Esophagus (tissue), 2 donors: Measurements from ENCODE around the gene SCAMP4. TPM values are rescaled to one million over a fixed set of nuclear protein-coding genes. Genes with fewer than 3 reads are reported as not detected.

Source experiments
- H3K27ac ChIP-seq, 2 donors: one replicate each; pipeline ENCODE4 v1.5.1; 2013; ENCODE audit warnings: low read depth in 2 of 2, mild to moderate bottlenecking in 2 of 2, inconsistent platforms in 1 of 2, low read length in 1 of 2, moderate library complexity in 1 of 2
- H3K27me3 ChIP-seq, 2 donors: one replicate each; pipeline ENCODE4 v1.6.1; 2013; ENCODE audit warnings: low read length in 2 of 2, control low read depth in 1 of 2, mild to moderate bottlenecking in 1 of 2; ENCODE audit not compliant: insufficient read depth in 2 of 2, control insufficient read depth in 1 of 2
- H3K36me3 ChIP-seq, 2 donors: one replicate each; pipeline ENCODE4 v1.6.1; 2013; ENCODE audit warnings: low read length in 1 of 2; ENCODE audit not compliant: control insufficient read depth in 2 of 2, insufficient read depth in 2 of 2
- H3K4me1 ChIP-seq, 2 donors: one replicate each; pipeline ENCODE4 v1.6.1; 2013; ENCODE audit warnings: low read length in 1 of 2; ENCODE audit not compliant: control insufficient read depth in 2 of 2, insufficient read depth in 2 of 2
- H3K4me3 ChIP-seq, 2 donors: one replicate each; pipeline ENCODE4 v1.5.1; 2013; ENCODE audit warnings: low read length in 2 of 2, mild to moderate bottlenecking in 2 of 2, low read depth in 1 of 2, moderate library complexity in 1 of 2
- H3K9me3 ChIP-seq, 2 donors: one replicate each; pipeline ENCODE4 v1.6.1; 2013; ENCODE audit warnings: mild to moderate bottlenecking in 2 of 2, low read depth in 1 of 2, low read length in 1 of 2, moderate library complexity in 1 of 2; ENCODE audit not compliant: control insufficient read depth in 2 of 2, insufficient read depth in 1 of 2
- WGBS, 2 donors: extraction: QIAGEN DNeasy Blood & Tissue Kit; methylation state at CpG; one replicate each; pipeline ENCODE4 v1.1.7; 2013; 5-methylcytosine and 5-hydroxymethylcytosine counted together
- polyA plus RNA-seq, 2 donors: library from polyadenylated mRNA; stranded (reverse); fragments of 200-250 nt; gene quantifications; one replicate each; pipeline ENCODE4 v1.2.3, GENCODE V29; 2013
- donor health status: healthy with polysubstance abuse.
- donor health status: Bipolar disorder and iron deficiency.

Gene SCAMP4
- polyA plus RNA-seq, 2 donors, result 29.0 to 38.6 TPM

GRCh38 chr19:1896508-1896907 lies 8.7 kb upstream of the SCAMP4 start:
- Histone ChIP-seq H3K4me3 (no peak overlapping the region), H3K27me3 (no peaks in the 10 kb centered on the region), H3K36me3 (no peaks in the 10 kb centered on the region), H3K4me1 (no peaks in the 10 kb centered on the region), H3K27ac (peak overlapping the region in 1 of 2 donors; percentile 48), H3K9me3 (no peaks in the 10 kb centered on the region)
- WGBS, 2 donors, result 62 to 74% methylated on average over 13 of the region's 13 CpGs

GRCh38 chr19:1901940-1902404 lies 3.2 kb upstream of the SCAMP4 start:
- peak overlapping the region in 1 of 2 donors; percentile 7 for H3K27ac ChIP-seq
- peaks cover 3 to 4% of the 10 kb centered on the region in 2 donors for H3K4me1 ChIP-seq
- H3K27me3 ChIP-seq, result no peaks in the 10 kb centered on the region
- H3K36me3 ChIP-seq, result no peaks in the 10 kb centered on the region
- H3K9me3 ChIP-seq, result no peaks in the 10 kb centered on the region
- WGBS, 2 donors, result 79 to 80% methylated on average over 16 of the region's 16 CpGs
- H3K4me3 ChIP-seq, result no peak overlapping the region

- no peaks in the 10 kb centered on the region for H3K36me3 ChIP-seq
- peaks cover 3 to 4% of the 10 kb centered on the region in 2 donors for H3K4me1 ChIP-seq
- peak overlapping the region in 1 of 2 donors; percentile 40 for H3K27ac ChIP-seq
- no peak overlapping the region for H3K4me3 ChIP-seq
- no peaks in the 10 kb centered on the region for H3K27me3 ChIP-seq
- WGBS, 2 donors, result 77 to 87% methylated on average over 6 of the region's 6 CpGs
- H3K9me3 ChIP-seq, result no peaks in the 10 kb centered on the region
Measured at GRCh38 chr19:1902923-1903322, 2.3 kb upstream of the SCAMP4 start.

- H3K9me3 ChIP-seq, result no peaks in the 10 kb centered on the region
- H3K27ac ChIP-seq, result peak overlapping the region; percentile 97 to 98
- no peaks in the 10 kb centered on the region for H3K27me3 ChIP-seq
- peak overlapping the region; percentile 16 to 25 for H3K4me3 ChIP-seq
- no peaks in the 10 kb centered on the region for H3K36me3 ChIP-seq
- WGBS, 2 donors, result 25 to 27% methylated on average over 8 of the region's 8 CpGs
- H3K4me1 ChIP-seq, result peaks cover 9 to 14% of the 10 kb centered on the region in 2 donors
Measured at GRCh38 chr19:1904860-1905109, 414 bp upstream of the SCAMP4 start.

- Histone ChIP-seq H3K9me3 (no peaks in the 10 kb centered on the region), H3K4me1 (peaks cover 11 to 14% of the 10 kb centered on the region in 2 donors), H3K27me3 (no peaks in the 10 kb centered on the region), H3K27ac (peak overlapping the region; percentile 94 to 98), H3K36me3 (no peaks in the 10 kb centered on the region), H3K4me3 (peak overlapping the region; percentile 59 to 76)
- WGBS, 2 donors, result 60 to 63% methylated on average over 15 of the region's 15 CpGs
Measured at GRCh38 chr19:1905863-1906375, 720 bp downstream of the SCAMP4 start.

GRCh38 chr19:1906985-1907562 lies 1.9 kb downstream of the SCAMP4 start:
- 83 to 84% methylated on average over 10 of the region's 10 CpGs for WGBS, 2 donors
- H3K27ac ChIP-seq, result peak overlapping the region; percentile 87 to 93
- H3K9me3 ChIP-seq, result no peaks in the 10 kb centered on the region
- H3K27me3 ChIP-seq, result no peaks in the 10 kb centered on the region
- no peak overlapping the region for H3K4me3 ChIP-seq
- peaks cover 11 to 18% of the 10 kb centered on the region in 2 donors for H3K4me1 ChIP-seq
- H3K36me3 ChIP-seq, result peaks cover 0 to 2% of the 10 kb centered on the region in 2 donors

GRCh38 chr19:1907563-1908363 lies 2.6 kb downstream of the SCAMP4 start:
- Histone ChIP-seq H3K36me3 (peaks cover 0 to 8% of the 10 kb centered on the region in 2 donors), H3K27ac (peak overlapping the region; percentile 87 to 93), H3K4me3 (peak overlapping the region; percentile 7 to 46), H3K9me3 (no peaks in the 10 kb centered on the region), H3K27me3 (no peaks in the 10 kb centered on the region), H3K4me1 (peaks cover 14 to 23% of the 10 kb centered on the region in 2 donors)
- 41 to 53% methylated on average over 43 of the region's 43 CpGs for WGBS, 2 donors

- peaks cover 14 to 27% of the 10 kb centered on the region in 2 donors for H3K4me1 ChIP-seq
- 50 to 55% methylated on average over 13 of the region's 13 CpGs for WGBS, 2 donors
- peak overlapping the region; percentile 7 to 46 for H3K4me3 ChIP-seq
Measured at GRCh38 chr19:1908364-1908678, 3.1 kb downstream of the SCAMP4 start.

GRCh38 chr19:1909761-1910080 lies 4.5 kb downstream of the SCAMP4 start:
- Histone ChIP-seq H3K4me1 (peaks cover 14 to 39% of the 10 kb centered on the region in 2 donors), H3K27ac (no peak overlapping the region), H3K9me3 (no peaks in the 10 kb centered on the region), H3K4me3 (no peak overlapping the region), H3K27me3 (no peaks in the 10 kb centered on the region), H3K36me3 (peaks cover 0 to 19% of the 10 kb centered on the region in 2 donors)
- 70 to 72% methylated on average over 10 of the region's 10 CpGs for WGBS, 2 donors

More at GRCh38 chr19:1908364-1908678, 3.1 kb downstream of the SCAMP4 start:
- peaks cover 0 to 13% of the 10 kb centered on the region in 2 donors for H3K36me3 ChIP-seq
- no peaks in the 10 kb centered on the region for H3K9me3 ChIP-seq
- peak overlapping the region; percentile 87 to 93 for H3K27ac ChIP-seq
- H3K27me3 ChIP-seq, result no peaks in the 10 kb centered on the region
